Sigmoid colon (tissue), 4 donors: ENCODE data around the gene IL1R1.
"Not testable (repeated sequence)": the region's sequence is repeated elsewhere in the genome, so short reads cannot be mapped to it uniquely, and the experiment has no call there.

Experiments used
- CTCF ChIP-seq, 4 experiments: fragments of 450-650 bp in 3 of 4; fragments of 200-600 bp in 1 of 4; IDR thresholded peaks; one replicate each; pipeline ENCODE4 v1.5.1; 2016 to 2019; ENCODE audit warnings: antibody characterized with exemption in 4 of 4, mild to moderate bottlenecking in 3 of 4, moderate library complexity in 2 of 4
- EP300 ChIP-seq, 4 donors: sonication (generic); formaldehyde crosslinking; IDR thresholded peaks; one replicate each; pipeline ENCODE4 v1.6.1; 2017; ENCODE audit warnings: antibody characterized with exemption in 4 of 4
- POLR2A ChIP-seq, 2 donors: fragments of 450-650 bp; IDR thresholded peaks; one replicate each; pipeline ENCODE4 v1.6.1; 2016; ENCODE audit warnings: antibody characterized with exemption in 2 of 2, mild to moderate bottlenecking in 2 of 2, moderate library complexity in 2 of 2
- POLR2AphosphoS5 ChIP-seq, 4 donors: sonication (generic); formaldehyde crosslinking; IDR thresholded peaks; one replicate each; pipeline ENCODE4 v1.6.1; 2017; ENCODE audit warnings: antibody characterized with exemption in 4 of 4

- not testable (repeated sequence) for TF ChIP-seq CTCF, POLR2A, POLR2AphosphoS5, EP300 (IDR thresholded peaks at IDR 0.05)
These were observed 40.0 kb upstream of the IL1R1 start for GRCh38 chr2:102102636-102102948.
